Measurements from ENCODE around the gene RNF157. TPM values are rescaled to one million over a fixed set of nuclear protein-coding genes. Genes with fewer than 3 reads are reported as not detected.
A peak's percentile ranks its signal among the peaks of the same experiment; 100 is the strongest.

Gene RNF157
- total RNA-seq, 5 donors from 2014 or later (not counting 1 experiment from before 2014, with no cell fraction given) = 50.7 to 66.5 (median 61.9) TPM

GRCh38 chr17:76147211-76148014 is 92.9 kb downstream of the RNF157 start:
- ATAC-seq (replicated peaks in 1 of 4) = no peak
- POLR2A ChIA-PET = no interaction called here
- no peaks in the 10 kb centered on the region for H3K9me3 Mint-ChIP-seq
- Histone ChIP-seq H3K9me3 (no peaks in the 10 kb centered on the region), H3K36me3 (ENCODE audit: control insufficient read depth in 2 of 2, extremely low read depth in 1 of 2, insufficient read depth in 1 of 2, low read length in 1 of 2) (peaks cover 0 to 8% of the 10 kb centered on the region in 2 donors), H3K4me3 (ENCODE audit: control insufficient read depth in 1 of 2, extremely low read depth in 1 of 2, low read length in 1 of 2) (no peak overlapping the region), H3K27ac (ENCODE audit: low read length) (peak overlapping the region; percentile 95), H3K27me3 (replicated peaks in 1 of 2; ENCODE audit: control insufficient read depth in 2 of 2, extremely low read depth in 1 of 2, insufficient read depth in 2 of 2, low read length in 1 of 2) (no peaks in the 10 kb centered on the region), H3K4me1 (ENCODE audit: control insufficient read depth in 1 of 2, extremely low read depth in 1 of 2, insufficient read depth in 2 of 2, low read length in 2 of 2) (peaks cover 50 to 71% of the 10 kb centered on the region in 2 experiments)
- no peaks in the 10 kb centered on the region for H3K27me3 Mint-ChIP-seq
- 87% methylated on average over 3 of the region's 13 CpGs for WGBS (ENCODE audit: insufficient coverage)
- H3K4me3 Mint-ChIP-seq = no peak overlapping the region
- CTCF ChIA-PET = no interaction called here
- H3K36me3 Mint-ChIP-seq = peaks cover 31% of the 10 kb centered on the region
- peaks cover 74 to 79% (median 78%) of the 10 kb centered on the region in 3 donors for H3K4me1 Mint-ChIP-seq
- peak overlapping the region; percentile 96 to 98 for H3K27ac Mint-ChIP-seq
- DNase-seq = no peak

DNA sequence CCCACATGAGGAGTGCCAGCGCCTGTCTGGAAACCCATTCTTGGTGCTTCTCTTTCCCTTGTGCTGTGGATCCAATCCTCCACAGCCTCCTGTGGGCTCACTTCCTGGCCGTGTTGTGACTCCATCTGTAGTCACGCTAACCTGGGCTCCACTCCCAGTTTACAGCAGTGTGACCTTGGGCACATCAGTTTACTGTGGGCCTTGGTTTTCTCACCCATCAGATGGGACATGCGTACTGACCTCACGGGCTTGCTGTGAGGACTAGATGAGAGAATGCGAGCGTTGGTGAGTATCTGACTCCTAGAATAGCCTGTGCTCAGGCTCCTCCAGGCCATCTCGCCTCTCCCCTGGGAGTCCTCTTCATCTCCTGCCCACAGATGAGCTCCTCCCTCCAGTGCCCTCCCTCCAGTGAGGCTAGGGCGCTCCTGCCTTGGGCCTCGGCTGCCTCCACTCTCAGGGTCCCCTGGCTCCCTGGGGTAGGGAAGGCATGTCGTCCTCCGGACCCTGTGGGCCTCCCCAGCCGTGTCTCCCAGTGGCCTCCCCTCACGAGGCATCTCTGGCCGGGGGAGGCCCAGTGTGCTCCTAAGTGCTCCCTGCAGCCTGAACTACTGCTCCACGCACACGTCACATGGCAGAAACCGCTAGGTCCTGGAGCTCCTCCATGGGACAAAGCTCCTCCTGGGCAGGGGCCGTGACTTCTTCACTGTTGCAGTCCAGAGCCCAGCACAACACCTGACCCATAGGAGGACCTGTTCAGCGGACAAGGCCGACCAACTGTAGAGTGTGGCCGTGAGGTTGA is 94.0 kb downstream of the RNF157 start:
- no peaks in the 10 kb centered on the region for H3K9me3 Mint-ChIP-seq
- ATAC-seq (replicated peaks in 1 of 4) = peak; percentile 1 to 19 (median 8)
- ChIA-PET CTCF (interaction anchor here in 1 of 2 donors (0.6 to 1.5 kb wide), 2 partner anchors 33 to 36 kb away, joined by 3 to 4 read pairs; no protein-coding TSS in a partner anchor), POLR2A (interaction anchor here in 1 of 2 donors (0.5 to 0.8 kb wide), 2 partner anchors 118 to 835 kb away, joined by 5 read pairs; partner anchors contain the start of gene UBALD2)
- no peaks in the 10 kb centered on the region for H3K27me3 Mint-ChIP-seq
- H3K4me1 Mint-ChIP-seq = peaks cover 74 to 78% (median 78%) of the 10 kb centered on the region in 3 donors
- H3K27ac ChIP-seq (ENCODE audit: low read length) = peak overlapping the region; percentile 95
- H3K4me1 ChIP-seq (ENCODE audit: control insufficient read depth in 1 of 2, extremely low read depth in 1 of 2, insufficient read depth in 2 of 2, low read length in 2 of 2) = peaks cover 43 to 71% of the 10 kb centered on the region in 2 experiments
- H3K36me3 Mint-ChIP-seq = peaks cover 19% of the 10 kb centered on the region
- H3K27ac Mint-ChIP-seq = peak overlapping the region; percentile 96 to 98
- peak in 1 of 35 experiments; percentile 52 for DNase-seq
- peak overlapping the region; percentile 22 to 76 (median 43) for H3K4me3 Mint-ChIP-seq
- 90% methylated on average over 12 of the region's 22 CpGs for WGBS (ENCODE audit: insufficient coverage)
- peak overlapping the region in 1 of 2 donors; percentile 12 for H3K4me3 ChIP-seq (ENCODE audit: control insufficient read depth in 1 of 2, extremely low read depth in 1 of 2, low read length in 1 of 2)
- H3K27me3 ChIP-seq (replicated peaks in 1 of 2; ENCODE audit: control insufficient read depth in 2 of 2, extremely low read depth in 1 of 2, insufficient read depth in 2 of 2, low read length in 1 of 2) = peaks cover 0 to 3% of the 10 kb centered on the region in 2 experiments
- peaks cover 0 to 6% of the 10 kb centered on the region in 2 donors for H3K36me3 ChIP-seq (ENCODE audit: control insufficient read depth in 2 of 2, extremely low read depth in 1 of 2, insufficient read depth in 1 of 2, low read length in 1 of 2)
- H3K9me3 ChIP-seq = no peaks in the 10 kb centered on the region

- peaks cover 0 to 2% of the 10 kb centered on the region in 2 donors for H3K27me3 Mint-ChIP-seq
- WGBS (ENCODE audit: insufficient coverage) = 28% methylated on average over 18 of the region's 25 CpGs
- peak; percentile 26 to 77 (median 52) for DNase-seq
- H3K9me3 Mint-ChIP-seq = no peaks in the 10 kb centered on the region
- CTCF ChIA-PET = interaction anchor here in 1 of 2 donors (0.6 to 1.5 kb wide), 3 partner anchors 33 to 348 kb away, joined by 3 to 4 read pairs (median 4); no protein-coding TSS in a partner anchor
- peaks cover 73 to 76% (median 74%) of the 10 kb centered on the region in 3 donors for H3K4me1 Mint-ChIP-seq
- H3K27ac Mint-ChIP-seq = peak overlapping the region; percentile 96 to 98
- H3K4me3 Mint-ChIP-seq = peak overlapping the region; percentile 22 to 76 (median 68)
- POLR2A ChIA-PET = interaction anchor here in 1 of 2 donors (0.5 to 0.8 kb wide), 5 partner anchors 46 to 957 kb away, joined by 3 to 10 read pairs (median 4); partner anchors contain the start of gene UBALD2
- peaks cover 13% of the 10 kb centered on the region for H3K36me3 Mint-ChIP-seq
- H3K4me3 ChIP-seq (ENCODE audit: control insufficient read depth in 1 of 2, extremely low read depth in 1 of 2, low read length in 1 of 2) = peak overlapping the region in 1 of 2 donors; percentile 12
- H3K27ac ChIP-seq (ENCODE audit: low read length) = peak overlapping the region; percentile 95
- peaks cover 48 to 72% of the 10 kb centered on the region in 2 experiments for H3K4me1 ChIP-seq (ENCODE audit: control insufficient read depth in 1 of 2, extremely low read depth in 1 of 2, insufficient read depth in 2 of 2, low read length in 2 of 2)
- no peaks in the 10 kb centered on the region for H3K9me3 ChIP-seq
- peak; percentile 54 to 65 (median 64) for ATAC-seq (replicated peaks in 1 of 4)
- no peaks in the 10 kb centered on the region for H3K36me3 ChIP-seq (ENCODE audit: control insufficient read depth in 2 of 2, extremely low read depth in 1 of 2, insufficient read depth in 1 of 2, low read length in 1 of 2)
- H3K27me3 ChIP-seq (replicated peaks in 1 of 2; ENCODE audit: control insufficient read depth in 2 of 2, extremely low read depth in 1 of 2, insufficient read depth in 2 of 2, low read length in 1 of 2) = peaks cover 0 to 11% of the 10 kb centered on the region in 2 experiments
These were observed 94.9 kb downstream of the RNF157 start for GRCh38 chr17:76145231-76146052.

DNA sequence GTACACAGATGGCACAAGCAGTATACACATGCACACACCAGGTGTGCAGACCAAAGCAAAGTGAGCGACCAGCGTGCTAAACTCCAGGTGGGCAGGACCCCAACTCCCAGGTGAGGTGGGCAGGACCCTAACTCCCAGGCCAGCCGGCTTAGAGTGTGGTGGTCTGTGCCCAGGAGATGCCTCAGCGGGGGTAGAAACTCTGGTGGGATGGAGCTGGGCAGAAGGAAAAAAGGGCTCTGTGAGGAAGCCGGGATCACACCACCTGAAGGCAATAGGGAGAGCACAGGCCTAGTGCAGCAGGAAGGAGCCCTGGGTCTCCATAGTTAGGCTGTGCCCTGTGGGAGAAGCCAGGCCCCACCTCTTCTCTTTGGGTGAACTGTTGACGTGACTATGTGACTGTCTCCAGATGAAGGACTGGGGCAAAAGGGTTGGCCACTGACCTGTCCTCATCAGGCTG is 97.7 kb downstream of the RNF157 start:
- H3K9me3 ChIP-seq = no peaks in the 10 kb centered on the region
- H3K27me3 ChIP-seq (replicated peaks in 1 of 2; ENCODE audit: control insufficient read depth in 2 of 2, extremely low read depth in 1 of 2, insufficient read depth in 2 of 2, low read length in 1 of 2) = peaks cover 2 to 24% of the 10 kb centered on the region in 2 experiments
- ChIA-PET CTCF (interaction anchor here in 1 of 2 donors (1.4 kb wide), 1 partner anchor 37 kb away, joined by 4 read pairs; no protein-coding TSS in a partner anchor), POLR2A (interaction anchor here in 1 of 2 donors (0.5 kb wide), 1 partner anchor 130 kb away, joined by 4 read pairs; no protein-coding TSS in a partner anchor)
- peaks cover 65 to 72% (median 70%) of the 10 kb centered on the region in 3 donors for H3K4me1 Mint-ChIP-seq
- no peaks in the 10 kb centered on the region for H3K36me3 ChIP-seq (ENCODE audit: control insufficient read depth in 2 of 2, extremely low read depth in 1 of 2, insufficient read depth in 1 of 2, low read length in 1 of 2)
- DNase-seq (no peak), ATAC-seq (replicated peaks in 1 of 4) (no peak)
- peak overlapping the region; percentile 60 for H3K27ac ChIP-seq (ENCODE audit: low read length)
- peak overlapping the region; percentile 52 to 76 (median 68) for H3K4me3 Mint-ChIP-seq
- no peak overlapping the region for H3K4me3 ChIP-seq (ENCODE audit: control insufficient read depth in 1 of 2, extremely low read depth in 1 of 2, low read length in 1 of 2)
- peaks cover 0 to 7% of the 10 kb centered on the region in 2 donors for H3K27me3 Mint-ChIP-seq
- H3K9me3 Mint-ChIP-seq = no peaks in the 10 kb centered on the region
- peaks cover 49 to 85% of the 10 kb centered on the region in 2 experiments for H3K4me1 ChIP-seq (ENCODE audit: control insufficient read depth in 1 of 2, extremely low read depth in 1 of 2, insufficient read depth in 2 of 2, low read length in 2 of 2)
- H3K27ac Mint-ChIP-seq = peak overlapping the region; percentile 83 to 96
- peaks cover 8% of the 10 kb centered on the region for H3K36me3 Mint-ChIP-seq
- 89% methylated on average over 4 of the region's 6 CpGs for WGBS (ENCODE audit: insufficient coverage)

- H3K36me3 ChIP-seq (ENCODE audit: control insufficient read depth in 2 of 2, extremely low read depth in 1 of 2, insufficient read depth in 1 of 2, low read length in 1 of 2) = no peaks in the 10 kb centered on the region
- no CpG with 5 or more reads among the region's 10 CpGs for WGBS (ENCODE audit: insufficient coverage)
- H3K4me1 ChIP-seq (ENCODE audit: control insufficient read depth in 1 of 2, extremely low read depth in 1 of 2, insufficient read depth in 2 of 2, low read length in 2 of 2) = peaks cover 49 to 80% of the 10 kb centered on the region in 2 experiments
- H3K9me3 ChIP-seq = no peaks in the 10 kb centered on the region
- DNase-seq (no peak), ATAC-seq (replicated peaks in 1 of 4) (no peak)
- Mint-ChIP-seq H3K36me3 (peaks cover 4% of the 10 kb centered on the region), H3K27me3 (peaks cover 0 to 7% of the 10 kb centered on the region in 2 donors), H3K4me1 (peaks cover 60 to 67% (median 67%) of the 10 kb centered on the region in 3 donors), H3K27ac (peak overlapping the region; percentile 83 to 96), H3K9me3 (no peaks in the 10 kb centered on the region), H3K4me3 (peak overlapping the region; percentile 74 to 77 (median 76))
- H3K27me3 ChIP-seq (replicated peaks in 1 of 2; ENCODE audit: control insufficient read depth in 2 of 2, extremely low read depth in 1 of 2, insufficient read depth in 2 of 2, low read length in 1 of 2) = peaks cover 2 to 24% of the 10 kb centered on the region in 2 experiments
- ChIA-PET CTCF (interaction anchor here in 1 of 2 donors (1.4 kb wide), 1 partner anchor 38 kb away, joined by 4 read pairs; no protein-coding TSS in a partner anchor), POLR2A (interaction anchor here (0.5 to 0.6 kb wide), 3 partner anchors 131 to 1778 kb away, joined by 3 to 4 read pairs (median 3); no protein-coding TSS in a partner anchor)
- no peak overlapping the region for H3K4me3 ChIP-seq (ENCODE audit: control insufficient read depth in 1 of 2, extremely low read depth in 1 of 2, low read length in 1 of 2)
- H3K27ac ChIP-seq (ENCODE audit: low read length) = no peak overlapping the region
These were observed 98.2 kb downstream of the RNF157 start for GRCh38 chr17:76142039-76142584.
